HEK293T (cell line): ENCODE data around the gene NUCB2.

Experiments
- CTCF ChIA-PET: fragments of 350-600 bp; formaldehyde crosslinking; extraction: SDS; loops from one replicate; lab custom pipeline; 2021; ENCODE audit warnings: antibody characterized with exemption, inconsistent platforms; lab: Yijun Ruan, JAX
- POLR2A ChIA-PET: fragments of 350-600 bp; formaldehyde crosslinking; extraction: SDS; loops from one replicate; lab custom pipeline; 2020; ENCODE audit warnings: antibody characterized with exemption, inconsistent platforms; lab: Yijun Ruan, JAX
- DNase-seq: peaks from one replicate; pipeline ENCODE4 v3.0.0; 2012; ENCODE audit warnings: mixed read lengths; ENCODE audit errors: extremely low spot score
- ARNT ChIP-seq: fragments of 450-650 bp; IDR thresholded peaks from 2 replicates; pipeline ENCODE4 v1.6.1; 2017; ENCODE audit warnings: mild to moderate bottlenecking
- BHLHE40 ChIP-seq: fragments of 450-650 bp; IDR thresholded peaks from 2 replicates; pipeline ENCODE4 v1.6.1; 2016; ENCODE audit warnings: mild to moderate bottlenecking, moderate library complexity, borderline replicate concordance
- CTBP1 ChIP-seq: fragments of 450-650 bp; IDR thresholded peaks from 2 replicates; pipeline ENCODE4 v1.6.1; 2016; ENCODE audit warnings: borderline replicate concordance
- ELF4 ChIP-seq: fragments of 450-650 bp; IDR thresholded peaks from 2 replicates; pipeline ENCODE4 v1.6.1; 2017; ENCODE audit warnings: antibody characterized with exemption
- FOXA1 ChIP-seq: fragments of 450-650 bp; IDR thresholded peaks from 2 replicates; pipeline ENCODE4 v1.6.1; 2016; ENCODE audit warnings: mild to moderate bottlenecking
- FOXK2 ChIP-seq: fragments of 450-650 bp; IDR thresholded peaks from 2 replicates; pipeline ENCODE4 v1.6.1; 2016; ENCODE audit warnings: mild to moderate bottlenecking
- FOXM1 ChIP-seq: fragments of 450-650 bp; IDR thresholded peaks from 2 replicates; pipeline ENCODE4 v1.6.1; 2017; ENCODE audit warnings: mild to moderate bottlenecking, borderline replicate concordance
- HDGF ChIP-seq: fragments of 450-650 bp; IDR thresholded peaks from 2 replicates; pipeline ENCODE4 v1.6.1; 2017; ENCODE audit warnings: antibody characterized with exemption, borderline replicate concordance
- L3MBTL2 ChIP-seq: fragments of 450-650 bp; conservative IDR thresholded peaks from 2 replicates; pipeline ENCODE4 v1.6.1; 2016; ENCODE audit warnings: mild to moderate bottlenecking
- LEF1 ChIP-seq: fragments of 450-650 bp; IDR thresholded peaks from 2 replicates; pipeline ENCODE4 v1.6.1; 2017; ENCODE audit warnings: mild to moderate bottlenecking, borderline replicate concordance
- NFRKB ChIP-seq: fragments of 450-650 bp; IDR thresholded peaks from 2 replicates; pipeline ENCODE4 v1.6.1; 2016; ENCODE audit warnings: mild to moderate bottlenecking, moderate library complexity
- PKNOX1 ChIP-seq: fragments of 450-650 bp; IDR thresholded peaks from 2 replicates; pipeline ENCODE4 v1.6.1; 2016
- SP1 ChIP-seq: fragments of 450-650 bp; IDR thresholded peaks from 2 replicates; pipeline ENCODE4 v1.6.1; 2017
- SUZ12 ChIP-seq: fragments of 450-650 bp; IDR thresholded peaks from 2 replicates; pipeline ENCODE4 v1.6.1; 2016; ENCODE audit warnings: mild to moderate bottlenecking
- TARDBP ChIP-seq: fragments of 450-650 bp; IDR thresholded peaks from 2 replicates; pipeline ENCODE4 v1.6.1; 2016
- ZNF384 ChIP-seq: fragments of 450-650 bp; IDR thresholded peaks from 2 replicates; pipeline ENCODE4 v1.6.1; 2016

NUCB2 gene

GRCh38 chr11:17275400-17276235 is 921 bp upstream of the NUCB2 start:
- ChIA-PET CTCF (interaction anchor here (0.6 to 1.6 kb wide), 2 partner anchors 8 to 109 kb away, joined by 3 read pairs; no protein-coding TSS in a partner anchor), POLR2A (interaction anchor here (0.9 to 1.7 kb wide), 8 partner anchors 8 to 253 kb away, joined by 3 to 8 read pairs (median 4); partner anchors contain the start of gene KCNJ11)
- DNase-seq = no peak

GRCh38 chr11:17277024-17277584 is 565 bp downstream of the NUCB2 start:
- DNase-seq = no peak
- TF ChIP-seq ZNF384 = no peak
- peak; percentile 58; the same call in 1 of the 2 replicates for TF ChIP-seq L3MBTL2
- CTCF ChIA-PET = interaction anchor here (1.6 kb wide), 1 partner anchor 10 kb away, joined by 3 read pairs; no protein-coding TSS in a partner anchor
- POLR2A ChIA-PET = interaction anchor here (0.6 to 1.7 kb wide), 12 partner anchors 9 to 251 kb away, joined by 3 to 8 read pairs (median 4); partner anchors contain the start of genes KCNJ11 and PIK3C2A

More at GRCh38 chr11:17275400-17276235, 921 bp upstream of the NUCB2 start:
- TF ChIP-seq LEF1 (no peak), CTBP1 (no peak), ZNF384 (no peak), SP1 (no peak), L3MBTL2 (no peak), ELF4 (no peak), BHLHE40 (no peak), FOXA1 (no peak), PKNOX1 (no peak), TARDBP (no peak), SUZ12 (no peak), FOXK2 (no peak), FOXM1 (no peak), ARNT (no peak), NFRKB (no peak), HDGF (no peak)

GRCh38 chr11:17280494-17281127 is 4.1 kb downstream of the NUCB2 start:
- POLR2A ChIA-PET = interaction anchor here (0.6 kb wide), 1 partner anchor 529 kb away, joined by 3 read pairs; no protein-coding TSS in a partner anchor
- TF ChIP-seq L3MBTL2 (no peak), HDGF (no peak)
- CTCF ChIA-PET = no interaction called here
- no peak for DNase-seq

- ChIA-PET POLR2A (interaction anchor here (1.4 kb wide), 1 partner anchor 10 kb away, joined by 4 read pairs; the partner anchor contains the start of gene NUCB2), CTCF (no interaction called here)
- no peak for DNase-seq
- TF ChIP-seq CTBP1 (no peak), ELF4 (no peak), L3MBTL2 (no peak), FOXM1 (no peak), FOXA1 (no peak), SUZ12 (no peak), FOXK2 (no peak), SP1 (no peak), PKNOX1 (no peak), LEF1 (no peak), NFRKB (no peak), TARDBP (no peak), BHLHE40 (no peak), ARNT (no peak), ZNF384 (no peak), HDGF (no peak)
These were observed 9.8 kb downstream of the NUCB2 start for GRCh38 chr11:17286332-17286731.

GRCh38 chr11:17287058-17287457 is 10.5 kb downstream of the NUCB2 start:
- POLR2A ChIA-PET = no interaction called here
- TF ChIP-seq ARNT (no peak), L3MBTL2 (no peak), CTBP1 (no peak), ELF4 (no peak), TARDBP (no peak), ZNF384 (no peak), HDGF (no peak), FOXK2 (no peak), SUZ12 (no peak), SP1 (no peak), BHLHE40 (no peak), FOXM1 (no peak)
- DNase-seq = no peak
- CTCF ChIA-PET = no interaction called here

GRCh38 chr11:17291710-17292109 is 15.2 kb downstream of the NUCB2 start:
- DNase-seq = no peak
- ChIA-PET POLR2A (interaction anchor here (1.3 kb wide), 2 partner anchors 9 to 15 kb away, joined by 4 read pairs; partner anchors contain the start of gene NUCB2), CTCF (no interaction called here)
- TF ChIP-seq SUZ12 (no peak), TARDBP (no peak), ELF4 (no peak), FOXM1 (no peak), BHLHE40 (no peak), LEF1 (no peak), ARNT (no peak), ZNF384 (no peak), FOXA1 (no peak), L3MBTL2 (no peak), HDGF (no peak), FOXK2 (no peak), NFRKB (no peak)
